Hippocampal formation (tissue), 2 donors: ENCODE data around the gene EFR3B.
"Not testable (repeated sequence)": the region's sequence is repeated elsewhere in the genome, so short reads cannot be mapped to it uniquely, and the experiment has no call there.

Experiments
- DNase-seq, 2 donors: peaks; one replicate each; lab custom pipeline; 2025; lab: John Stamatoyannopoulos, UW

Gene EFR3B

DNA sequence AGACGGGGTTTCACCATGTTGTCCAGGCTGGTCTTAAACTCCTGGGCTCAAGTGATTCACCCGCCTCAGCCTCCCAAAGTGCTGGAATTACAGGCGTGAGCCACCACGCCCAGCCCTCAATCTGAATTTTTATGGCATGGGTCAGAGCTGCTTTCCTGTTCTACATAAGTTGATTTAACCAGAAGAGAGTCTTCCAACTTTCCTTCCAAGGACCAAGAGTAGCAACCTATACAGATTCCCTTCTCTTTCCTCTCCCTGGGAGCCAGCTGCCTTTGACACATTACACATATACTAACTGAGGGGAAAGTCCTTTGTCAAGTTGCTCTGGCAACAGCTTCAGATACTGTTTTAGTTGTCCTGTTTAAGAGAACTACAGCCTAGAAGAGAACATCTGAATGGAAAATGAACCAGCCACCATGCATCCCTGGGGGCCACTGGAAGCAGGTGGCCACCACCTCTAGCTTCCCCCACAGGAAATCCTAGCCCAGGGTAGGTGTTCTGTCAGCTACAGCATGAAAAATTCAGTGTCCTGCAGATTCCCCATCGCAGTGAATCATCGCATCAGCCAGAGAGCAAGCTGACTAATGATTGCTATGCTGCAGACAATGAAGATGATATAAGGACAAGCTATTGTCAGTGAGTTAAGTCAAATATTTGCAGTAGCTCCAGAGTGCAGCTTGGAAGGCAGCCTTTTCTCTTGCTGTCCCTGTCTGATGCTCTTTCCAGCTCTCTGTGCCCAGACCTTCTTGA, 63.6 kb downstream of the EFR3B start:
- DNase-seq = no peak

DNA sequence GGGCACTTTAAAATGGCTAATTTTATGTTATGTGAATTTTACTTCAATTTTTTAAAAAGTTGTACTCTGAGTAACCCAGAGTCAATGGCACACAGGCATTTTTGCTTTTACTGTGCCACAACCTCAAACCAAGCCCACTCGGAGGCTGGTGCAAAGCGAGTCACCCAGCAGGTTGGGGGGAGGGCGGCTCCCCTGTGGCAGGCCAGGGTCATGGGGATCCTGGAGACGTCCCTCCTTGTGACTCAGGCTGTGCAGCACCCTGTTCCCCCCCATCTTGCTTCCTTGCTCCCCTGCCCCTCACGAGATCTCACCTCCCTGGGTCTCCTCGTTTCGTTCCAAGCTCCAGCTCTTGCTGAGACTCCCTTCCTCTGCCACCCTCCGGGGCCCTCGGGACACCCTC, 67.9 kb downstream of the EFR3B start:
- no peak for DNase-seq

DNA sequence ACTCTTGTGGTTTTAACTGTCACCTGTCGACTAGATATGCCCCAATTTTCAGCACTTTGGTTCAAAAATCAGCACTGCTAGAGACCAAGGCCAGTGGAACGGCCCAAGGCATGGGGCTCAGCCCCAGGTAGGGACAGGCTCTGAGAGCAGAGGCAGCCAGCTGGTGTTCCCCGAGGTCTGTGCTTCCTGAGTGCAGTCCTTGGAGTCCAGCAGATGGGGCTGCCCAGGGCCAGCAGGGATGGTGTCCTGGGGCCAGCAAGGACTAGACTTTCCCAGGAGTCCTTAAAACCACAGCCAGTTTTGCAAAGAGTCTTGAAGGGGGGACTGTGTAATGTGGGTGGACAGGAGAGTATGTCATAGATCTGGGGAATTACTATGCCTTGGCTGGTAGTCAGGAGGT, 70.2 kb downstream of the EFR3B start:
- DNase-seq = no peak

DNA sequence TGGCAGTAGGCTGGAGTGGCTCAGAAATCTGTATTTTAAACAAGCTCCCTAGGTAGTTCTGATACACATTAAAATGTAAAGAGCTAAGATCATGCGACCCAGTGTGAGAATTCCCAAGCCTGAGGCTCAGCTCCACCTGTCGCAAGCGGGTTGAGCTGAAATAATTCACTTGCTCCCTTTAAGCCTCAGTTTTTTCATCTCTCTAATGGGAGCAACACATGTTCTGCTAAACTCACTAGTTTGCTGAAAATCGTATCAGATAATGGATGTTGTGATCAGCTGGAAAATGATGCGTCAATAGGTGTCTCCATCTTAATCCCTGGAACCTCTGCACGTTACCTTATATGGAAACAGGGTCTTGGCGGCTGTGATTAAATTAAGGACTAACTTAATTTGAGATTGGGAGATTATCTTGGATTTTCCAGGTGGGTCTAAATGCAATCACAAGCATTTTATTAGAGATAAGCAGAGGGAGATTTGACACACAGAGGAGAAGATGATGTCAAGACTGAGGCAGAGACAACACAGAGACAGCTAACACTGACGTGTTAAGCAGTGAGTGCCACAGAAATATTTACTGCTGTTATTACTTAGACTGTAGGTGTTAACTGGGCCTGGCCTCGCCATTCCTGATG, 73.5 kb downstream of the EFR3B start:
- DNase-seq = no peak

DNA sequence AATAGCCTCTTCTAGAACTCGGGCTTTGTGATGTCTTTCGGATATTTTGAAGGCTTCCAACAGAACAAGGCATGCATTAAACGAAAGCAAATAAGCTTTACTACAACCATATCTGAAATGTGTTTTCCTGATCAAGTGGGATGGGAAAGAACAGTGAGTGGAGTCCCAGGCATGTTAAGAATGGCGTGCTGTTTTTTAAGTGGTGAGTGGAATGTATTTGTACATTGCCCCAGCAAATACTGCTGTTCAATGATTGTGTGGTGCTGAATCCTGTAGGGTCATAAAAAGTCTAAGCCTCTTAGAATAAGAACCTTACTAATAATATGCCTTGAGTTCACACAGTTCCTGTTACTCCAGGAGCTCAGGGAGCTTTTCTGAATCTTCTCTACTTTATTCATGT, 74.0 kb downstream of the EFR3B start:
- DNase-seq = no peak

DNA sequence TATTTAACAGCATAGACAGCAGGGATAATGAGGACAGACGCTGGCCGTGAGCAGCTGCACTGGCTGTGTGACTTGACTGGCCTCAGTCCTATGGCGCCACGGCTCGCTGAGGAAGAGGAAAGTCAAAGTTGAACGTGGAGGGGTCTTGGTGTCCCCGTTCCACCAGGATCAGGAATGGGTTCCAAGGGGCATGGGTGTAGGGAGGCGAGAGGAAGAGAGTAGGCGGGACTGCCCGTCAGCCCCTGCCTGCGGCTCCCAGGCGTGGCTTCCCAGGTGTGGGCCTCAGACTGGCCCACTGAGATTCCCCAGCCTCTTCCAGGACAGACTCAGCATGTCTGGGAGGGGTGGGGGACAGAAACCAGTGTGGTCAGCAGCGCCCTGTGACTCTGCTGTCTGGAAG, 75.1 kb downstream of the EFR3B start:
- no peak for DNase-seq

DNA sequence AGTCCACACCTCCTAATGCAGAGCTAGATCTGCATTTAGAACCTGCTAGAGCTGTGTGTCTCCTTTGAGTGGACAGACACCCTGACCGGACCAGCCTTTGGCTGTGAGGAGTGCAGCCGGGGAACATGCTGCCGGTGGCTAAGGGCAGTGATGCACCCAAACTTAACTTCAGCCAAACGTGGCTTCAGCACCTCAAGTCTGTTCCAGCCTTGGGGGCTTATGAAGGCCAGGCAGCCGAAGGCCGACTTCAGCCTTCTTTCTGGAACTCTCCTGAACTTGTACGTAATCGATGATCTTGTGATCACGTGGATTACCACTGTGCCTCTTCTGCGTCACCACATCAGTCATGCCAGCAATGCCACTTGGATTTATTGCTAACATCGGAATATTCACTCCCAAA, 77.4 kb downstream of the EFR3B start:
- no peak for DNase-seq

DNA sequence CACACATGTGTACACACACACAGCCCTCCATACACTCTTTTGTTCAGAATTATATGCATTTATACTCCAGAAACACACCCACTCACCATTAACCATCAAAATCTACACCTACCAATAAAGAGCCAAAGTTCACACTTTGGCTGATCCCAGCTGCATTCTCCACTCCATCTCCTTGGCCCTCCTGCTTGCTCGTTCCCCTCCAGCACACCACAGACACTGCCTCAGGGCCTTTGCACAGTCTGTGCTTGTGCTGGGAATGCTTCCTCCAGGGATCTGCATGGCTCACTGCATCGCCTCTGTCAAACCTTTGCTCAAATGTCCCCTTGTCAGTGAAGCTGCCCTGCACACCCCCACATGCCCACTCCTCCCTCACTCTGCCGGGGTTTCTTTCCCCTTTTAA, 80.5 kb downstream of the EFR3B start:
- DNase-seq = no peak

DNA sequence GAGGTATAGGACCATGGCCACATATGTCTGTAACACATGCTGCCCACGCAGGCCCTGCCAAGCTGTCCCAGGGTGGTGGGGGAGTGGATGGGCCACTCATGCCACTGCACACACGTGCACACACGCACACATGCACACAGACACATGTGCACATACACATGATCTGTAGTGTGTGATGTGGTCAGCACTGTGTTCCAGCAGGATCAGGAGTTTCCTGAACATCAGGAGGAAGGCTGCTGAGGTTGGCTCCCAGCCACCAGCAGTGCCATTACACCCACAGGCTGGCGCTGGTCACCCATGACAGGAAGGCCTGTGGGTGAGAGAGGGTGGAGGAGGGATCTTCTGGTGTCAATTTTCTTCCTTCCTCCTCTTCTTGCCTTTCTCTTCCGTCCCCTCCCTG, 81.8 kb downstream of the EFR3B start:
- DNase-seq = no peak

DNA sequence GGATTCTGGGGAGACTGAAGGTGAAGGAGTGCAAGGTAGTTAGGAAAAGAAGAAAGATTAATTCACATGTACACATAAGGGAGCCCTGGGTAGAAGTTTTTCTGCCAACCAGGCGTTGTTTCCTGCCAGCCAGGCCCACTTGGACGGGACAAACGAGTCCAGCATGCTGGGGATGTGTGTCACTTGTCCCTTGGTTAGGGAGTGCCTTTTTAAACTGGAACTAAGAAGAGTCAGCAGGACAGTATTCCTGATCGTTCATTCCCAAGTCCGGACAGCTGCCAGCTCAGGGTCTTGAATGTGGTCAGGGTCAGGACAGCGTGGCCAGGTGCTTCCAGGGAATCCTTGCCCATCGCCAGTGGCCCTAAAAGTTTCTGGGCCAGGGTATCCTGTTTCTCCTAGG, 83.3 kb downstream of the EFR3B start:
- no peak for DNase-seq

DNA sequence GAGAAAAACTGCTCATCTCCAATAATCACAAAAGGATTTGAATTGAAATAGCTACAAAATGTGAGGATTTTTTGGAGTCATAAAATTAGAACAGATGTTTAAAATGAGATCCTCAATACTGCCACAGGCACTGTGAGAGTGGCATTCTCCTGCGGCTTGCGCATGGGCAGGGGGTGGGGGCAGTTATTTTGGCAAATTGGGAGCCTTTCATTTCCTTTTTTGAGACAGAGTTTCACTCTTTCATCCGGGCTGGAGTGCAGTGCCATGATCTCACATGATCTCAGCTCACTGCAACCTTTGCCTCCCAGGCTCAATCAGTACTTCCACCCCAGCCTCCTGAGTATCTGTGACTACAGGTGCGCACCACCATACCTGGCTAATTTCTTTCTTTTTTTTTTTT, 84.1 kb downstream of the EFR3B start:
- no peak for DNase-seq

DNA sequence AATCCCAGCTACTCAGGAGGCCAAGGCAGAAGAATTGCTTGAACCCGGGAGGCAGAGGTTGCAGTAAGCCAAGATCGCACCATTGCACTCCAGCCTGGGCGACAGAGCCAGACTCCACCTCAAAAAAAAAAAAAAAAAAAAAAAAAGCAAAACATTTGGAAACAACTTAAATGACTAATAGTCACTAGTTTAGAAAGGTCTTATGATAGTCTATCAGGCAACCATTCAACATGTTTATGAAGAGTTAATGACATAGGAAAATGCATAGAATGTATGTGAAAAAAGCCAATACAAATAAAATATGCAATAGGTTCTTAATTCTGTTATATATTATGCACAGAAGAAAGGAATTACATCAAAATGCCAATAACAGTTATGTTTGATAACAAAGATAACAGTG, 85.2 kb downstream of the EFR3B start:
- not testable (repeated sequence) for DNase-seq

DNA sequence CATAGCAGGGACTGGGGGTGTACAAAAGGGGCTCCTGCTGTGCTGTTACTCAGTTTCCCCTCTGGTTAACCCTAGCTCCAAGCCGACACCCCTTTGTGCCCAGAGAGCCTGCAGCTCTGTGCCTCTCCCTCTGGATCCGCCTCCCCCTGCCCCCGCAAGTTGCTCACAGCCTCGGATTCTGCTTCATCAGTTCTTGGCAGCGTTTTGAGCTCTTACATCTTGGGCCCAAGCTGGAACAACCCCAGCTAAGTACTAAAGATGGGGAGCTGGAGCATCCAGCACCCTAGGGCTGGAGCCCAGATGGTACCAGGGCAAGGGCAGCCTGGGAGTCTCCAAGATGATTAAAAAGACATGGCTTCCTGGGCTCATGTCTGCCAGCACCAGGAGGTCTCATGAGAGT, 85.8 kb downstream of the EFR3B start:
- no peak for DNase-seq

DNA sequence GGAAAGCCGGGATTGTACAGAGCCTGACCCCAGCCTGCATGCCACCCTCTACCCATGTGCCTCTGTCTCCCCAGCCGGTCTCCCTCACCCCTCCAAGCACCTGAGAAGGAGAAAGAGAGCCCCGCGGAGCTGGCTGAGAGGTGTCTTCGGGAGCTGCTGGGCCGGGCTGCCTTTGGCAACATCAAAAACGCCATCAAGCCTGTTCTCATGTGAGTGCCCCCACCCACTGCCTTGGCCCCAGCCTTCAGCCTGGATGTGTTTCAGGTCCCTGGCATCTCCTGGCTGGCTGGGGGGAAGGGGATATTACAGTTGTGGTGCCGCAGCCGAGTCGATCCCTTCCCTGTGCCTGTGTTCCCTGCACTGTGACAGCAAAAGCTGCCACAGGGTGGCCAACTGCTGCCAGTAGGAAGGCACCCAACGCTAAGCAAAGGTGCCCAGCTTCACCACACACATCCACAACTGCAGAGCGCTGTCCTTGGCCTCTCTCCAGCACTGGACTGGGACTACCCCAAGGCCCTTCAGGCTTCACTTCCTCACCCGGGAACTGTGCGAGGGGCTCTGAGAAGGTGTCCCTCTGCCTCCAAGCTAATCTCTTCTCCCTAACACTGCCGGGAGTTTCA, 88.1 kb downstream of the EFR3B start:
- no peak for DNase-seq

DNA sequence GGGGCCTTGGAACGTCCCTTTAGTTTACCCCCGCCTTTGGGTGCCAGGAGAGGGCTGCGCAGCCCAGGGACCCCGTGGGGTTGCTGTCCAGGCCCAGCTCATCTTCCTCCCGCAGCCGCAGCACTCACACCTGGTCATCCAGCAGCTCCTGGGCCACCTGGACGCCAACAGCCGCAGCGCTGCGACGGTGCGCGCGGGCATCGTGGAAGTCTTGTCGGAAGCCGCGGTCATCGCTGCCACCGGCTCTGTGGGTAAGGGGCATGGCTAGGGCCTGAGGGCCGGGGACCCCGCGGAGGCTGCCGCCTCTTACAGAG, 89.3 kb downstream of the EFR3B start:
- no peak for DNase-seq

DNA sequence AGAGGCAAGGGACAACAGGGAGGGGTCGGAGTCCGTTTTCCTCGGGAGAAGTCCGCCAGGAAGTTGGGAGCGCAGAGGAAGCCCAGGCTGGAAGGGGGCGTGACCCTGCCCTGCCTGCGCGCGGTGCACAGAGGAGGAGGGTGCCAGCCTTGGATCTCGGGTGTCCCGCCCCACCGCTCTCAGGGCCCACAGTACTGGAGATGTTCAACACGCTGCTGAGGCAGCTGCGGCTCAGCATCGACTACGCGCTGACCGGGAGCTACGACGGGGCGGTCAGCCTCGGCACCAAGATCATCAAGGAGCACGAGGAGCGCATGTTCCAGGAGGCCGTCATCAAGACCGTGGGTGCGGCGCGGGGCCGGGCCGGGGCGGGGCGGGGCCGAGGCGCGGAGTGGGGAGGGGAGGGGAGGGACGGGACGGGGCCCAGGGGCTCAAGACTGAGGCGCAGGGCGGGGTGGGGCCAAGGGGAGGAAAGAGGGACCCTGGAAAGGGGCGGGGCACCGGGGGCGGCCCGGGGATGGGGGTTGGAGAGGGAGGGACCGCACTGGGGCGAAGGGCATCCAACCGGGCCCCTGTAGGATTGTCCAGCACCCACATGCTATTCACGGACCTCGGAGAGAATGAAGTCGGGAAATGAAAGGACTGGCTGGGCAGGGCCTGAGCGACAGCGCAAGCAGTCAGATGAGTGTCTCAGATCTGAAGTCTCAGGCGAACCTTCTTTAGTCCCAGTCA, 89.9 kb downstream of the EFR3B start:
- DNase-seq = no peak

DNA sequence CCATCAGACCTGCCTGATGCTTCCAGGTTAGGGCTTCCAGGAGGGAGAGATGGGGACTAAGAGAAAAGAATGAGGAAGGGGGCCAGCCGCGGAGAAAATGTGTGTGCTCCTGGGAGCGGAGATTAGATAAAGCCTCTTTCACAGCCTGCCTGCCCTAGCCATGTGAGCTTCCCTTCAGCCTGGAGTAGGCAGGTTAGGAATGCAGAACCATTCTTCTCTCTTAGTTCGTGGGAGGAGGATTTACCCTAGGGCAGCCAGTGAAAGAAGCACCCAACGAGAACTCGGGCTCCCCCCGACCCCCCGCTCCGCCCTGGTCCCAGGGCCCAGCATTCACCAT, 90.4 kb downstream of the EFR3B start:
- no peak for DNase-seq

DNA sequence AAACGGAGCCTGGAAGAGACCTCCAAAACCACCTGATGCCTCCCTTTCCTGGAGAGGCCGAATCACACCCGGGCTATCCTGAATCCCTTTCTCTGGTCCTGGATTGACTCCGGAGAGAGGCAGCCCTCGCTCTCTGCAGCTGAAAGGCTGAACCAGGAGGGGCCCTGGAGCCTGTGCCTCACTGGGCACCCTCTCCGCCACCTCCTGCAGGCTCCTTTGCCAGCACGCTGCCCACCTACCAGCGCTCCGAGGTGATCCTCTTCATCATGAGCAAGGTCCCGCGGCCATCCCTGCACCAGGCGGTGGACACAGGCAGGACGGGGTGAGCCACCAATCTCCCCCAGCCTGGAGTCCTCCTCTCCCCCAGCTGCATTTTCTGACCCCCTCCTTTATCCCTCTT, 90.8 kb downstream of the EFR3B start:
- DNase-seq = no peak

DNA sequence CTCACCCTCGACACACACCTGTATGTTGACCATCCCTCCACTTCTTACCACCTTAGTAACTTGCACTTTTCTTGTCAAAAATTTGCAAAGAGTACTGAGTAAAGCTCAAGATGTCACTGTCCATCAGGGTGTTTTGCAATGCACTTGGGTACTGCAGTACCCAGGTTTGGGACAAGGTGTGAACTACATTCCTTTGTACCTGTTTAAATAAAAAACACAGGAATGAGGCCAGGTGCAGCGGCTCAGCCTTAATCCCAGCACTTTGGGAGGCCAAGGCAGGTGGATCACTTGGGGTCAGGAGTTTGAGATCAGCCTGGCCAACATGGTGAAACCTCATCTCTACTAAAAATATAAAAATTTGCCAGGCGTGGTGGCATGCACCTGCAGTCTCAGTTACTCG, 98.7 kb downstream of the EFR3B start:
- DNase-seq = not testable (repeated sequence)

DNA sequence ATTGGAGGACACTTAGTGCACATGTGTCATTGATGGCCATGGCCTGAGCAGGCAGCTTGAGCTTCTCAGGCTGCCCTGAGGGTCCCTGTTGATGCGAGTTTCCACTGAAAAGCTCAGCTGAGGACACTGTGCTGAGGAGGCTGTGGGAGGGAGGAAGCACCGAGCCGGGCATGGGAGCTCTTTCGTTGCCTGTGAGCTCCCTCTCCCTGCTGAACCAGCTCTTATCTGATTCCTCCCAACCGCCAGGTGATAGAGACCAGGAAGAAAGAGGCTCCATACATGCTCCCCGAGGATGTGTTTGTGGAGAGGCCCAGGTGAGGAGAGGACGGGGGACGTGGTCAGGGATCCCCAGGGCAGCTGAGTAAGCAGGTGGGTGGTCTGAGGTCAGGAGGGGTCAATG, 99.2 kb downstream of the EFR3B start:
- no peak for DNase-seq

DNA sequence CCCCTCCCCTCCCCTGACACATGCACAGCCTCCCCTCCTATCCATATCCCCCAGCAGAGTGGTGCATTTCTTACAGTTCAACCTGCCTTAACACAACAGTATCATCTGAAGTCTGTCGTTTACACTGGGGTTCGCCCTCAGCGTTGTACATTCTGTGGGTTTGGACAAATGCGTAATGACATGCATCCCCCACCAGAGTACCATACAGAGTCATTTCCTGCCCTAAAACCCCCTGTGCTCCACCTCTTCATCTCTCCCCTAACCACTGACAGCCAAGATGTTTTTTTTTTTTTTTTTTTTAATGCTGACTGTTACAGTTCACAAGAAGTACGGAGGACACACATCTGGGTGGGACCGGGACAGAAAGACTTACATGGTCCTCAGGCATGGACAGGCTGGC, 103.9 kb downstream of the EFR3B start:
- no peak for DNase-seq

DNA sequence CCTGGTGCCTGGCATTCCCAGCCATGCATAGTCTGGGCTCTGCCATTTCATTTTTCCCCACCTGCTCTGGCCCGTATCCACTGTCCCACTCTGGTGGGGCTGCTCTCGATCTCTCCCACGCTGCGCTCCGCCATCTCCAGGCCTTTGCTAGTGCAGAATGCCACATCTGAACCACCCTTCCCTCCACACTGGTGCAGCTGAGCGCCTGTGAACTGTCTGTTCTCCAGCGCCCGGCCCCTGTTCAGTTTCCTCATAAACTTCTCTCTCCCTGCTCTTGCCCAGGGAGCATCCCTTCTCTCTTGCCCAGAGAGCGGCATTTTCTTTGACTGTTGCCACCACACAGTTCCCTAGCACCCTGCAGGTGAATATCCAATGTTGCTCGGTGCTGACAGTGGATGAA, 105.0 kb downstream of the EFR3B start:
- no peak for DNase-seq

DNA sequence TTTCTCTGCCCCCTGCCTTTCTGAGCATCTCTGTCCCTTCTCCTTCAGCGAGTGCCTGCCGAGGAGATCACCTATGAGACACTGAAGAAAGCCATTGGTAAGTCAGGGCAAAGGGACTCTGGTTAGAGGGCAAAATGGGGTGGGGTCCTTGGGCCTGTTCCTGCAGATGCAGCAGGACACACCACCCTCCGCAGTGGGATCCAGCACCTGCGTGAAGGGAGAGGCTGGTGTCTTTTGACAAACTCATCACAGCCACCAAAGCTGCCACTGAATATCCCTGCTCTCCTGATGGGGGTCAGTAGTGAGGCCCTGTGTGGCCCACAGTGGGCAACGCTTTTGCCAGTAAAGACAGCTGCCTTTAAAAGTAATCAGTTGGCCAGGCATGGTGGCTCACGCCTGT, 107.8 kb downstream of the EFR3B start:
- no peak for DNase-seq
